HL-60/S4 (cell line): Measurements from ENCODE around the gene IFNGR1.

Source experiments
- in situ Hi-C: fragments of 300-500 bp; cut with MboI; formaldehyde crosslinking; loops from 2 replicates; pipeline ENCODE4 v1.14.3; 2022; ENCODE audit warnings: low sequenced_read_pairs

The IFNGR1 gene

GRCh38 chr6:137156650-137157049 lies 62.5 kb downstream of the IFNGR1 start:
- in situ Hi-C loops: no loop called here

- in situ Hi-C loops: no loop called here
Observed at GRCh38 chr6:137155830-137156229, 63.4 kb downstream of the IFNGR1 start.

- in situ Hi-C loops: no loop called here
Observed at GRCh38 chr6:137150072-137150471, 69.1 kb downstream of the IFNGR1 start.

GRCh38 chr6:137149035-137149393 lies 70.2 kb downstream of the IFNGR1 start:
- in situ Hi-C loops: no loop called here

GRCh38 chr6:137148306-137149034 lies 70.7 kb downstream of the IFNGR1 start:
- in situ Hi-C loops: no loop called here
